HL-60/S4 (cell line): ENCODE results near the gene KRTAP6-2.

Experiments
- in situ Hi-C: fragments of 300-500 bp; cut with MboI; formaldehyde crosslinking; loops from 2 replicates; pipeline ENCODE4 v1.14.3; 2022; ENCODE audit warnings: low sequenced_read_pairs

KRTAP6-2 gene

GRCh38 chr21:30577766-30578165, 20.9 kb downstream of the KRTAP6-2 start:
- in situ Hi-C loops, result no loop called here

- in situ Hi-C loops, result no loop called here
Measured at GRCh38 chr21:30567617-30568016, 31.1 kb downstream of the KRTAP6-2 start.

- in situ Hi-C loops, result no loop called here
Measured at GRCh38 chr21:30563630-30564029, 35.1 kb downstream of the KRTAP6-2 start.

GRCh38 chr21:30563072-30563471, 35.6 kb downstream of the KRTAP6-2 start:
- in situ Hi-C loops, result no loop called here

- in situ Hi-C loops, result no loop called here
Measured at GRCh38 chr21:30561957-30562356, 36.7 kb downstream of the KRTAP6-2 start.

DNA sequence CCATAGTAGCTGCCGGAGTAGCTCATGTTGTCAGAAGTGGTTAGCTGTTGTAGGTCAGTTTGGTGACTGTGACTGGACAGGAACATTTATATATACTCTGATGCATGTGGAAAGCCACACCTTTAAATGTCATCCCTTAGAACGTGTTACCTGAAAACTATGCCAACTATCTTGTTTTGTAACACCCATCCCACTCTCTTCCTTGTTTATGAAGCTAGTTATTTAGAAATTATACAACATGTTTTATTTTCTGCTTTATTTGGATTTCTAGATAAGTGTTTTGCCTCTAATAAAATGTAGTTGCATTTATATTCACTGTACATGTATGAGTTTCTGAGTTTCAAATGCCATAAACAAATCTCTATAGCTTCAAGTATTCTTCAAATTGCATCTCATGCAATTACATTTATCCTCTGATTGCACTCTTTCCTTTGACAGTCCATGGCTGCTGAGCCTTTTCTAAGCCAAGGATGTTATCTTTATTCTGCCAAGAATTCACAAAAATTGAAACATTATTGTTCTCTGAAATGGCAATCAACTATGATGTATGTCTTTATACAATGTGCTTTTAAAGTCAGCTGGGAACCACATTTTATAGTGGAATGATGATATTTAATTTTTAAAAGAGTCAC, 37.3 kb downstream of the KRTAP6-2 start, which contains the start of gene KRTAP19-7:
Gene KRTAP19-7, minus strand, starts transcription at position 51 of the 632 bp plus-strand sequence. Its CDS starts 25 bp downstream, at position 26.
- in situ Hi-C loops, result no loop called here

DNA sequence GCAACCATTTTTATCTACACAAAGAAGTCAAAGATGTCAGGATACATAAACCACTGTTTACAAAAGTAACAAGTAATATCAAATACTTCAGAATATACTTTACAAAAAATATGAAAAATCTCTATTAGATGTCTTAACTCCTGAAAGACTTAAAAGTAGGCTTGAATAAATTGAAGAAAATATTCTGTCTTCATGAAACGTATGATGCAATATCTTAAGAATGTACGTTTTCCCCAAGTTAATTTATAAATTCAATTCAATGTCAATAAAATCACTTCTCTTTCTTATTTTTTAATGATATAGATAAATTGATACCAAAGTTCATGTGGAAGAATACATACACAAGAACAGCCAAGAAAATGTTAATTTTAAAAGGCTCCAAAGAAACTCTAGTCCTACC, 43.6 kb downstream of the KRTAP6-2 start:
- in situ Hi-C loops, result no loop called here

DNA sequence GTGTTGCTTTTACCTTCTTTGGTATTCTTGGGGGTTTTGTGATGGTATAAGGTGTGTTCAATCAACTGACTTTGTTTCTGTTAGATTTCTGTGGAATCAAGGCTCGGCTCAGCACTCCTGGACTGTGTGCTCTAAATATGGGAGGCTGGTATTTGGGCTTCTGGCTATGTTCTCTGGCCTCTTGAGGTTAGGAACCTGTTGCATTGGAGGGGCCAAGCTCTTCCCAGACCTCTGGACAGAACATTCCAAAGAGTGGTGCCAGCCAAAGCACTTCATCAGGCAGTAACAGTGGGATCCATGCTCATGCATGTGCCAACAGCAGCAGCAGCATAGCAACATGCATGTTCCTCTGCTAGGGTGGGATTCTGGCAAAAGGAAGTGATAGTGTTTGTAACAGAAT, 45.9 kb downstream of the KRTAP6-2 start:
- in situ Hi-C loops, result no loop called here
